ENCODE data around the gene CYB5R3.
"Not testable (repeated sequence)": the region's sequence is repeated elsewhere in the genome, so short reads cannot be mapped to it uniquely, and the experiment has no call there.

CYB5R3 gene

DNA sequence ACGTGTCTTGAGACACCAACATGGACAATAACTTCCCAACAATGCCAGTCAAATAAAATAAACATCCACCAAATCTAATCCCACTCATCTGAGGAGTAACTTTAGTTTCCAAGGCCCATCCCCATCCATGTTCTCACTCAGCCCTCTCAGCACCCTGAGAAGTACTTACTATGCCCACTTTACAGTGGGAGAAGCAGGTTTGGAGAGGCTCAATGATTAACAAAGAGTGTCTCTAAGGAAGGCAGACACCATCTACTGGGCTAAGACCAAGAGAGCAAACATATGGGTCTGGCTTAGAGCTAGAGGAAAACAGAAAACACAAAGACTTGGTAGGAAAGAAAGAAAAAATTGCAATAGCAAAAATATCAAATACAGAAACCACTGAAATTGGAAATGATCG is 45.8 kb downstream of the CYB5R3 start:
- DNase-seq (ENCODE audit: low read depth, low spot score), result no peak

DNA sequence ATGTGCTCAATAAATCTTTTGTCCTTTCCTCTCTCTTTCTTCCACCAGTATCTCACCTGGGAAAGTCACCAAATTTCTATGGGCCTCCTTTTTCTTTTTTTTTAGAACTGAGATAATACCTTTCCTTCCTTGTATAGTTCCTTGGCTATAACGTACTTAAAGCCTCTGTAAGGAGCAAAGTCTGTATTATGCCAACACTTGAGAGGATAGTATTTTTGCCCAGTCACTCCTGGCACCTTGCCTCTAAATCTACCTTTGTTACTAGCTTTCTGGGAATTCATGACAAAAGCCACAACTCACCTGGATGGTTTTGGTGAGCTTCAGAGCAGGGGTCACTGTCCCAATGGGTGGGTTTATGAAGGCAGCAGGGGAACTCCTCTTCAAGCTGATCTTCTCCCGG is 46.7 kb downstream of the CYB5R3 start:
- no peak for DNase-seq (ENCODE audit: low read depth, low spot score)

DNA sequence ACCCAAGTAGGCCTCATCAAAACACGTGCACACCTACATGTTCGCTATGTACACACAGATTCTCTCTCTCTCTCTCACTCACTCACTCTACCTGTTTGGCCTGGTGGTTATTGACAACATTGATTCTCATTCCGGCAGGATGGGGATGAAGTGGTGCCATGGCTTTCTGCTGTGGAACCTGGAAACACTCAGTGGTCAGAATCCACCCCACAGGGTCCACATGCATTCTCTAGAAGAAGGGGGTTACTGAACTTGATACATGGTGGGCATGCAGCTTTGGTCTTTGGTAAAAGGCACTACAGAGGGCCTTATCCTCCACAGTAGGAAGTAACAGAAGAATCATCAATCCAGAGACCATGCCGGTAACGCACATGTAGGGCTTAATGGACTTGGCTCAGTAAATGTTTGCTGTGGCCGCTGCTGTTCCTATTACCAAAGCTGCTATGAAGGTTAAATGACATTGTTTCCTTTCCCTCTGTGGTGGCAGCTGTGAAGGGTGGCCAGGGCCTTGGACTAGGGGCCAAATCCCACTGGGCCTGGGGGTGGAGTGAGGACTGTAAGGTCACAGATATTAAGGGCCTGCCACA is 47.2 kb downstream of the CYB5R3 start:
- no peak for DNase-seq (ENCODE audit: low read depth, low spot score)

DNA sequence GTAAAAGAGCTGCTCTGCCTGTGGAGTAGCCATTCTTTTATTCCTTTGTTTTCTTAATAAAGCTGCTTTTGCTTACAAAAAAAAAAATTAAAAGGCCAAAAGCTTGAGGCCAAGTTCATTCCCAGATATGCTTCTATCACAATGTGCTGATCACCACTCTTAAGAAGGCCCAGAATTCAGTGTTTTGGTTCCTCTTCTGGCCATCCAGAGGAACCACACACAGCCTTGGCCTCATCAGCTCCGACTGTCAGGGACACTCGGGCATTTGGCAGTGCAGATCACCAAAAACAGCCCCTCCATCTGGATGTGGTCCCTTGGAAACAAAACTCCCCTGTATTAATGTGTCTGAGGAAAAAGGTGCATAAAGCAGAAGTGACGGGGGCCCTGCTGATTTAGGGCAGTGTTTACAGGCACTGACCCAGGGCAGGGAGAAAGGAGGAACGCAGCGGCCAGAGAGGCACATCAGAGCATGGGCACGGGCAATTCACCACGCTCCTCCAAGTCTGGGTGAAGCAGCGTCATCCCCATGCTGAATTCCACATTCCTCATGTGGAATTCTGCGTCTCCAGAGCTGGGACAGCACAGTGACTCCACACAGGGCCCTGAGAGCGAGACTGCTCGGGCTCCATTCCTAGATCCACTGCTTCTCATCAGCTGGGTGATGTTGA is 52.2 kb downstream of the CYB5R3 start:
- no peak for DNase-seq (ENCODE audit: low read depth, low spot score)

DNA sequence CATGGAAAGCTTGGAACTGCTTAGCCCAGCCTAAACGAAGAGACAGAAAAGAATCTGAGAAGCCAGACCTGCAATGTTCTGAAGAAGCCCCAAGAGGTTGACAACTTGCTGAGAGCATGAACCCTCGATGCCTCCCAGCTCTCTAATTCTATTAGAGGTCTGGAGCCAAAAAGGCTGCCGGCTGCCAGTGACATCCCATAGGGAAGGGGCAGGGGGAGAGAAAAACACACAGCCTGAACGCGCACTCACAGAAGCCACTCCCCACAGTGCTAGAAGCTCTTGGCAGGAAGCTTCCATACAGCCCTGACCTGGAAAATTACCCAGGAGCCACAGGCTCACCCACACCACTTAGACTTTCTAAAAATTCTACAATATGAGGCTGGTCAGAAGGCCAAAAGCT is 52.9 kb downstream of the CYB5R3 start:
- DNase-seq (ENCODE audit: low read depth, low spot score), result no peak

DNA sequence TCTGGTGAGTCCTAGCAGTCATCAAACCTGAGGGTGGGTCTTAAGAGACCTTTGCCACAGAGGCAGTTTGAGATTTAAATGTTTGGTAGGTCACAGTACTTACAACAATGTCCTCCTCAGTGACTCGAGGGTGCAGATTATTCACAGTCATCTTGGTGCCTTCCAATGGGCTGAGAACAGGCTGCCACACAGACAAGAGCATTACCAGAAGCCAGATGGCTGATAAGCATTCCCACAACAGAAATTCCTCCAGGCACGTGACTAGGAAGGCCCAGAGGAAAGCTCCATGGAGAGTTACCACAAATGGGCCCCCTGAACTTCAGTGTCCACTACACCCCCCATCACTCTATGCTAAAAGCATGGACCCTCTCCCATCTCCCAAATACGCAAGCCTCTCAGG is 53.8 kb downstream of the CYB5R3 start:
- no peak for DNase-seq (ENCODE audit: low read depth, low spot score)

DNA sequence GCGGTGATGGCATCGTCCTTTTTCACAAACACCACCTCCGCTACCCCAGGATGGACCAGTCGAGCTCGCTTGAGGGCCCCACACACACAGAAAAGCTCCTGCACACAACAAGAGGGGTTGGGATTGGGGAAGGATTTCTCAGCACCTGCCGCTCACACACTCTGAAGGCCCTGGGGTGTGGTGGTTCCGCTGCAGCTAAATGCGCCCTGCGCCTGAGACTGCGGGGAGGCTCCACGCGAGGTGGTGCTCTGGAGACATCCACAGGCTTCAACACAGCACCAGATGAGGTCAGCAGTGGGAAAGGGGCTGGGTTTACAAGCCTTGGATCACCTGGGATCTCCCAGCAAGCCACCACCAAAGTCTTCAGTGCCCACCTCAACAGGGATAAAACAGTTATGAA is 57.2 kb downstream of the CYB5R3 start:
- no peak for DNase-seq (ENCODE audit: low read depth, low spot score)

DNA sequence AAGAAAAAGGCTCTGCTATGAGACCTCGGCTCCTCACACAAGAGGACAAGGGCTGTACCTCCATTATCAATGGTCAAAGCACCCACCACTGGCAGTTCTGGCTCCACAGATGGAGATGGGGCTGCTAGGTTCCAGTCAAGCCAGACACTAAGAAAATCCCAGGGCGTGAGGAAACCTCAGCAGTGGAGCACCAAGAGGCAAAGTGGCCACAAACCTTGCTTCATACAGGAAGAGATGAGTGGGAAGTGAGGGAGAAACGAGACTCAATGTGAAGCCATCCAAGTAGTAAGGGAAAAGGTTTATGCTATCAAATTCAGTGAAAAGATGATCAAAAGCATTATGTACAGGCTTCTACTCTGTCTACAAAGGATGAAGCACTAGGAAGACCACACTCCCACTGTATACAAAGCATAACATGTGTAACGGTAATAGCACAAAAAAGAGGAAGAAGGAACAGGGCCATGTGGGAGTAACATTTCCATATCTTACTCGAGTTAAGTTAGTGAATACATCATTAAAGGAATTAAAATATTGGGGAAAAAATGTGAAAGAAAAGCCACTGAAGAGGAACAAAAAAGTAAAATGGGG is 61.5 kb downstream of the CYB5R3 start:
- no peak for DNase-seq (ENCODE audit: low read depth, low spot score)

DNA sequence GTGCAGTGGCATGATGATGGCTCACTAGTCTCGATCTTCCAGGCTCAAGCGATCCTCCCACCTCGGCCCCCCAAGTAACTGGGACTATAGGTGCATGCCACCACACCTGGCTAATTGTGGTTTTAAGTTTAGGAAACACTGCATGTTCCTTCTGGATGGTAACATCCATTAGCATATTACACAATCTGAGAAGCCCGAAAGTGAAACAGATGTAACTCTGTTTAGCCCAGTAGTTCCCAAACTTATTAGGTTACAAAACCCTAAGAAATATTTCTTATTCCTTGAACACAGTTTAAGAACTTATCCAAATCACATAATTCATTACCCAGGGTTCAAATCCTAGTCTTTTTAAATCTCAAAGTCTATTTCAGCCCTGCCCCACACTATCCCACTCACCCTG is 62.8 kb downstream of the CYB5R3 start:
- DNase-seq (ENCODE audit: low read depth, low spot score), result no peak

DNA sequence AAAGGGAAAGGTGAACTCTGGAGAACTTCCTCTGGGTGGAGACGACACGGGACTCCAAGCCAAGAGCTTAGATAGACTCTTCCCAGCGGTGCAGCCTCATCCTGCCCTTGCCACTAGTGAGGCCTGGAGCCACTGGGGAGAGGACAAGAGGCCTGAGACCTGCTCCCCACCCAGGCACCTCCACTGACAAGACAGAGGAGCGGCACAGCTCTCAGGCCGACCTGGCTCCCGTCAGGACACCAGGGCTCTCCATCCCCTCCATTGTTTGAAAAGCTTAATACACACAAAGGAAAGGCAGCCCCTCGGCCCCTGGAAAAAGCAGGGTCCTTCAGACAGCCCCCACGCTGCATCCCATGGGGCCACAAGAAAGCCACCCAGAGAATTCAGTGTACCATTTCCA is 64.1 kb downstream of the CYB5R3 start:
- DNase-seq (ENCODE audit: low read depth, low spot score), result no peak

DNA sequence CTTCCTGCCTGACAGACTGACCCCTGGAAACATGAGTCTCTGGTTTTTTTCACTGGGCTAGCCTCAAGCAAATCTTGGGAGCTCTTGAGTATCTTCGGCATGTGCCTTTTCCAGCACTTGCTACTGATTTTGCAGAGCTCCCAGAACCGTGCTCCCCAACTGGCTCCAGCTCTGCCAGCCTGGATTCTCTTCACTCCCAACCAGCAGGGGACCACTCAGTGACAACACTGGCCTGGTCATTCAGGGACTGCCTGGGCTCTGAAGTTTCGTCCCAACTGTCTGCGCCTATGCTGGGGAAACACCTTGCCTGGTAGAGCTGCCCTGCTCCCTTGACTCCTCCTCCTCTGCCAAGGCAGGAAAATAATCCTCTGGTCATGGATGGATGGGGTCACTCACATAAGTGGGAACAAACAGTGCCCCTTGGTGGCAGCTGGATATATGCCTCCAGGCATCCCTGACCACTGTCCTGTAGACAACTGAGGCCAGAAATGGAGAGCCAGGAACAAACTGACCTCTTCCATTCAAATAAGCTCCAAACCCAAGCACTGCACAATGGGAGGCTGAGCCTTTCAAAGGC is 64.7 kb downstream of the CYB5R3 start:
- DNase-seq (ENCODE audit: low read depth, low spot score), result no peak

DNA sequence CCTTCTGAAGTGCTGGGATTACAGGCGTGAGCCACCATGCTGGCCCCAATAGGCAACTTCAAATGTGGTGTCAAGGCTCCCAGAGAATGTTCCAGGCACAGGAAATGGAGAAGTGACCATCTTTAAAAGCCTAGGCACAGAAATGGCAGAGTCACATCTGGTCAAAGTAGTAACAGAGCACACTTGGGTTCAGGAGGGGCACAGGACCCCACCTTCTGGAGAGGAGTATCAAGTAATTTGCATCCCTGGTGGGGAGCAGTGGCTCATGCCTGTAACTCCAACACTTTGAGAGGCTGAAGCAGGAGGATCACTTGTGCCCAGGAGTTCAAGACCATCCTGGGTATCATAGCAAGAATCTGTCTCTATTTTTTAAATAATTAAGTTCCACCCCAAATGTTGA is 66.2 kb downstream of the CYB5R3 start:
- no peak for DNase-seq (ENCODE audit: low read depth, low spot score)

DNA sequence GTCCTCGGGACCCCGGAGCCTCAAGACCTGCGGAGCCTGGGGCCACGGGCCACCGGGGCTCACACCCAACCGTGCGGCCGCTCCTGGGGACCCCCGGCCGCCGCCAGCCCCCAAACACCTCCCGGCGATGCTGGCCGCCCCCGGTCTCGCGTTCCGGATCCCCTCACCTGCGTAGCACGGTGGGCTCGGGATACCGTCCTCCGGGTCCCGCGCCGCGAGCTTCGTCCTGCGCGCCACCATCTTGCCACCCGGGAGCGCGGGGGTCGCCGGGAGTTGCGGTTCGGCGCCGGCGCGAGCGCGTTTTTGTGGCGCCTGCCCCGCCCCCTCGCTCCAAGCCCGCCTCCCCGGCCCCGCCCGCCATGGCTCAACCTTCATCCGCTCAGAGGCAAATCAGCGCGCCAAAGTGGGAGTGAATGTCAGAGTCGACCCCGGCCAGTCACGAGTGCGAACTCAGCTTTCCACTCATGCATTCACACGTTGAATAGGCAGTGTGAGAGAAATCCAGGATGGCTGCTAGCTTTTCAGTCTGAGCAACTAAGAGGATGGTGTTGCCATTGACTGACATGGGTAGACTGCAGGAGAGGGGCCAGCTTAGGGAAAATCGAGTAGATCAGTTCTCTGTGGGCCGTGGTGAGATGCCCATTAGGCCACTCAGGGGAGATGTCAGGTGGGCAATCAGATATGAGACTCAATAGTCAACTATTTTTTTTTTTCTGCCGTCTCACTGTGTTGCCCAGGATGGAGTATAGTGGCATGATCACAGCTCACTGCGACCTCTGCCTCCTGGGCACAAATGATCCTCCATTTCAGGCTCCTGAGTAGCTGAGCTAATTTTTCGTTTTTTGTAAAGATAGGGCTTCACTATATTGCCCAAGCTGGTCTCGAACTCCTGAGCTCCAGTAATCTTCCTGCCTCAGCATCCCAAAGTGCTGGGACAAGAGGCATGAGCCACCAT is 67.2 kb downstream of the CYB5R3 start:
- DNase-seq (ENCODE audit: low read depth, low spot score), result no peak

DNA sequence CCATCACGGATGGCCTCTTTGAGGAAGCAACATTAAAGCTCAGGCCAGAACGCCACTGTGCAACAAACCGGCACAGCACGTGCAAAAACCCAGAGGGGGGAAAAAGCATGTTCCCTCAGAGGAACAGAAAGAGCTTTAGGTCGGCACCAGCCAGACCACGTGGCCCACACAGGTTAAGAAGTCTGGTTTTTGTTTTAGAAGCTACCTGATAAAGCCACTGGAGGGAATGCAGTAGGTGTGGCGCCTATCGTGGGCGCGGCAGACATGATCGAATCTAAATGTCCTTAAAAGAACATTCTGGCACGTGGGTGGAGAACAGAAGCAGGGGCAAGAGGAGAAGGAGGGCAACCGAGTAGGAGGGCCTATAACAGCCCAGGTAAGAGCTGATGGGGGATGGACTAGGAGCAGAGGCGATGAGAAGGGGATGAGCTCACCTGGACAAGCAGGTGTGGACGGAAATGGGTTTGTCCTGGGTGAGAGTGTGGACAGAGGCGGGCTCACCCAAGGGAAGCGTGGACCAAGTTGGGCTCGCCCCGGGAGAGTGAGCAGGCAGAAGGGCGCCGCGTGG is 67.9 kb downstream of the CYB5R3 start:
- DNase-seq (ENCODE audit: low read depth, low spot score), result not testable (repeated sequence)

DNA sequence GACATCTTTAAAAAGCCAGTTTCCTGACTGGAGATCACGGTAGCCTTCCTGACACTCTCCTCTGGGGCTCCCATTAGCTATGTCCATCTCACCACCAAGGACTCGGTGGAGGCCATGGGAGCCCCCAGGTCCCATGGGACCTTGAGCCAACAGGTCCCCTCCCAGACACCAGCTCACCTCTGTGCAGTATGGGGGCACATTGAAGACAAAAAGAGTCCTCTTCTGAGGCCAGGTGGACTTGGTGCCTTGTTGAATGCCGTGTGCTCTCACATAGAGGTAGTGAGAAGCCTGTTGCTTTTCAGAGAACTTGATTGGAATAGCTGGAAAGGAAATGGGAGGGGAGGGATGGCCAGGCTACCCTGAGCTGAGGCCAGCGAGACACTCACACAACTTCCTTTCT is 69.2 kb downstream of the CYB5R3 start:
- not testable (repeated sequence) for DNase-seq (ENCODE audit: low read depth, low spot score)

DNA sequence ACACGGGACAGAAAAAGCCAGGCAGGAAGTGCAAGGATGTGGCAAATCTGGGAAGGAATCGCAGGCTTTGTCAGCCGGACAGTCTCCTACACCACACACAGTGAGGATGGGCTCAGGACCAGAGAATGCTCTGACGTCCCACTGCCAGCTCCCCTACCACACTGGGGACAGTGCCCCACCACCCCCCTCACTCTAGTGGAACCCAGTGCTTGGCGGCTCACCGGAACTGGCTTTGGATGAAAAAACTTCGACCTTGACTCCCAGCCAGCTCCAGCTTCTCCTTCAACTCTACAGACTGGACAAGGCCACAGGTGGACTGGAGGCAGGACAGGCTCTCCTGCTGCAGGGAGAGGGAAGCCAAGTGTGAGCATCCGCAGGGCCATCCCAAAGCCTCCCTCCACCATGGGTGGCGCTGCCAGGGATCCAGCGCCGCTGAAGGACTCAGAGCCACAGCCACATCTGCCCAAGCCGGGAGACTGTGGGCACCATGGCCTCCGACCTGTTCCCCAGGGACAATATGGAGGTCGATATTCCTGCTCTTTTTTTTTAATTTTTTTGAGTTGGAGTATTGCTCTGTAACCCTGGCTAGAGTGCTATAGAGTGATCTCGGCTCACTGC is 71.5 kb downstream of the CYB5R3 start:
- no peak for DNase-seq (ENCODE audit: low read depth, low spot score)

DNA sequence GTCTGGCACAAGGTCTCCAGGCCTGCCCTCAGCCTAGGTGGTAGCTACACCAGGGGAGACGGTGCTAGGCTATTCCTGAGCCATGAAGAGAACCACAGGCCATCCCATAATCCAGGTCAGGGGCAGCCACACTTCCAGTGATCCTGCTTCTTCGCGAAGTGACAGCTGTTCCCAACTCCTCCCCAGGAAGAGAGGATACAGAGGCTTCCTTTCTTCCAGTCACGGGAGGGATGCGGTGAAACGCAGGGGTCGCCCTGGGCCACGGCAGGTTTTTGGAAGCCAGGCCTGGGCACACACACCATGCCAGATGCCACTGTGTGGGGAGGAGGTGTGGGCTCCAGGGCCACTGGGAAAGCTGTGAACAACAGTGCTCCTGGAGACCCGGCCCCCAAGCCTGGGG is 72.1 kb downstream of the CYB5R3 start:
- not testable (repeated sequence) for DNase-seq (ENCODE audit: low read depth, low spot score)

DNA sequence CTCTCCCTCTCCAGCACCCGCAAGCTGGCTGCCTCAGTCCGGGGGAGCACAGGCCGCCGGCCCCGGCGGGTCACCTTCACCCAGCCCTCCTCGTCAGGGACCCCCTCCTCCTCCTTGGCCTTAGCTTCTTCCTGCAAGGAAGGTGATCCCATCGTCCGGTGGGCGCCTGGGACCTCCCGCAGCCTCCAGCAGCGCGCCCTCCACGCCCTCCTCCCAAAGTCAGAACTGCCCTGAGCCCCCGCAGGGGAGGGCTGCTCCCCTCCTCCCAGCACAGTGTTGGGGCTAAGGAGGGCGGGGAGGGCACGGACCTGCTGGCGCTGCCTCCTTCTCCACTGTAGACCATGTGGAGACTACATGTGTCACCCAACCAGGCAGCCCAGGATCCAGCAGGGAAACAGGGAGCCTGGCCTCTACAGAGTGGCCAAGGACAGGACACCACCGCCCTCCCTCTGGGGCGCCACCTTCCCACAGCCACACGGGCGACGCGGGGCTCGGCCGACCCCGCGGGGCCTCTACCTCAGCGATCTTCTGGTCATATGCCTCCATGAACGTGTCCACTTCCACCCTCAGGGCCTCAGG is 73.1 kb downstream of the CYB5R3 start:
- not testable (repeated sequence) for DNase-seq (ENCODE audit: low read depth, low spot score)

DNA sequence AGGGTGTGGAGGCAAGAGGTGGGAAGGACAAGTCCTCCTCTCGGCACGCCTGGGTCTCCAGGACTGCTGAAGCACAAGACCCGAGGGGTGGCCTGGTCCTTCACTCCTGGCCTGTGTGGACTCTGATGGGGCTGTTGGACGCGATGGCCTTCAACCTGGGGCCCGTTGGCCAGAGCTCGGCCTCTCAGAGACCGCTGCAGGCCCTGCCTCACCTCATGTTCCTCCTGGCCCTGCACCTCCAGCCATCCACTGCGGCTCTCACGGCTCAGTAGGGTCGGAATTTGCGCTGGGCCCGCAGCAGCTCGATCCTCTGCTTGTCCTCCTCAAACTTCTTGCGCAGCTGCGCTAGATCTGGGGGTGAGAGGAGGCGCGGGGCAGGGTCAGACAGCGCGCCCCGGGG is 74.7 kb downstream of the CYB5R3 start:
- DNase-seq (ENCODE audit: low read depth, low spot score), result not testable (repeated sequence)

DNA sequence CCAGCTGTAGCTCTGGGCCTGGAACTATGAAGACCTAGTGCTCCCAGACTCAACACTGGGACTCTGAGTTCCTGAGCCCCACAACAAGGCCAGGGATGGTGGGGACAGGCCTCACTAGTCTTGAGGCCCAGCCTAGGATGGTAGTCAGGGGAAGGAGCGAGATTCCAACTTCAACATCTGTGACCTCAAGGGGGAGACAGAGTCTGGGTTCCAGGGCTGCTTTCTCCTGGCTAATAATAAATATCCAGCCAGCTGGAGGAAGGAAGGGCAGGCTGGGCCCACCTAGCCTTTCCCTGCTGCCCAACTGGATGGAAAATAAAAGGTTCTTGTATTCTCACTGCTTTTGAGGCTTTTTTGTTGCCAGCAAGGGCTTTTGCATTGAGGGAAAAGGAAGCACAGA is 75.1 kb downstream of the CYB5R3 start:
- DNase-seq (ENCODE audit: low read depth, low spot score), result not testable (repeated sequence)

DNA sequence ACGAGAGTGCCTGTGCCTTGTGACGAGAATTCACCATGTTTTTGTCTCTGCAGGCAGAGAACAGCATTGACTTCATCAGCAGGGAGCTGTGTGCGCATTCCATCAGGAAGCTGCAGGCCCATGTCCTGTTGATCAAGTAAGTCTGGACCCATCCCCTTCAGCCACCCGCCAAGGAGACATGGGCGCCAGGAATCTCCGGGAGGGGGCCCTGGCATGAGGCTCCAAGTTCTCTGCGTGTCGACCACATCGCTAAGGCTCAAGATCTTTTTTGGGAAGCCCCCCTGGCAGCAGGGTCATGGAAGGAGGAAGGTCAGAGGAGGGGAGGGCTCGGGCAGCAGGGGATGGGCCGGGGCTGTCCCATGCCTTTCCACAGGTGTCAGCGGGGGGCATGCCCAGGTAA is 78.1 kb downstream of the CYB5R3 start:
- DNase-seq (ENCODE audit: low read depth, low spot score), result not testable (repeated sequence)

Data from brain pericyte (primary cell).